Liver (tissue), 9 donors: ENCODE data around the gene IPP. TPM values are rescaled to one million over a fixed set of nuclear protein-coding genes. Genes with fewer than 3 reads are reported as not detected.

Source experiments
- DNase-seq: peaks from one replicate; pipeline ENCODE4 v3.0.0-alpha.2; 2017; ENCODE audit warnings: low spot score
- H3K27ac ChIP-seq, 2 donors: one replicate each; pipeline ENCODE4 v1.7.0; 2013; ENCODE audit warnings: inconsistent platforms in 2 of 2, low read length in 2 of 2, control low read depth in 1 of 2, low read depth in 1 of 2, mild to moderate bottlenecking in 1 of 2
- H3K27me3 ChIP-seq, 4 donors: one replicate each; pipeline versions ENCODE4 v1.6.1 to v1.7.0; 2013; ENCODE audit warnings: low read length in 3 of 4, inconsistent platforms in 1 of 4, mild to moderate bottlenecking in 1 of 4, moderate library complexity in 1 of 4; ENCODE audit not compliant: control insufficient read depth in 4 of 4, insufficient read depth in 4 of 4
- H3K36me3 ChIP-seq, 4 donors: one replicate each; pipeline versions ENCODE4 v1.6.1 to v1.7.0; 2013; ENCODE audit warnings: low read length in 3 of 4, mild to moderate bottlenecking in 3 of 4, low read depth in 1 of 4, moderate library complexity in 1 of 4; ENCODE audit not compliant: control insufficient read depth in 4 of 4, insufficient read depth in 3 of 4
- H3K4me1 ChIP-seq, 4 donors: one replicate each; pipeline versions ENCODE4 v1.6.1 to v1.7.0; 2013; ENCODE audit warnings: low read length in 3 of 4, mild to moderate bottlenecking in 3 of 4, moderate library complexity in 1 of 4; ENCODE audit not compliant: control insufficient read depth in 4 of 4, insufficient read depth in 4 of 4
- H3K4me3 ChIP-seq, 3 donors: one replicate each; pipeline versions ENCODE4 v1.6.1 to v1.7.0; 2013; ENCODE audit warnings: low read length in 3 of 3, control low read depth in 1 of 3, low read depth in 1 of 3, mild to moderate bottlenecking in 1 of 3
- H3K9ac ChIP-seq, 2 donors: one replicate each; pipeline ENCODE4 v1.7.0; 2013; ENCODE audit warnings: low read length in 2 of 2, mild to moderate bottlenecking in 2 of 2, moderate library complexity in 2 of 2, control low read depth in 1 of 2, low read depth in 1 of 2
- H3K9me3 ChIP-seq, 4 donors: one replicate each; pipeline versions ENCODE4 v1.6.1 to v1.7.0; 2013; ENCODE audit warnings: low read length in 3 of 4; ENCODE audit not compliant: control insufficient read depth in 4 of 4
- ATF3 ChIP-seq: IDR thresholded peaks from 2 replicates; pipeline ENCODE4 v1.6.1; 2016; ENCODE audit warnings: antibody characterized with exemption
- CTCF ChIP-seq: fragments of 150-350 bp; IDR thresholded peaks from 2 replicates; pipeline ENCODE4 v1.5.1; 2017; ENCODE audit warnings: improper control_type of control experiment, low read depth, low read length; ENCODE audit not compliant: missing input control
- EGR1 ChIP-seq, 2 donors: IDR thresholded peaks; 2 replicates each; pipeline ENCODE4 v1.6.1; 2016 to 2018; ENCODE audit warnings: antibody characterized with exemption in 2 of 2, low read depth in 2 of 2
- FOXA1 ChIP-seq: IDR thresholded peaks from 2 replicates; pipeline ENCODE4 v1.6.1; 2016; ENCODE audit warnings: antibody characterized with exemption
- FOXA2 ChIP-seq: IDR thresholded peaks from 2 replicates; pipeline ENCODE4 v1.6.1; 2016; ENCODE audit warnings: antibody characterized with exemption
- GABPA ChIP-seq, 2 donors: IDR thresholded peaks in 1 of 2; conservative IDR thresholded peaks in 1 of 2; 2 replicates each; pipeline ENCODE4 v1.6.1; 2016; ENCODE audit warnings: antibody characterized with exemption in 2 of 2, mild to moderate bottlenecking in 1 of 2, moderate library complexity in 1 of 2
- HNF4A ChIP-seq, 2 donors: conservative IDR thresholded peaks; 2 replicates each; pipeline ENCODE4 v1.6.1; 2016; ENCODE audit warnings: antibody characterized with exemption in 2 of 2, mild to moderate bottlenecking in 2 of 2
- HNF4G ChIP-seq: IDR thresholded peaks from 2 replicates; pipeline ENCODE4 v1.6.1; 2016; ENCODE audit warnings: antibody characterized with exemption
- JUND ChIP-seq, 2 donors: IDR thresholded peaks; 2 replicates each; pipeline ENCODE4 v1.6.1; 2016; ENCODE audit warnings: antibody characterized with exemption in 2 of 2
- MAX ChIP-seq: IDR thresholded peaks from 2 replicates; pipeline ENCODE4 v1.6.1; 2016; ENCODE audit warnings: antibody characterized with exemption
- NR2F2 ChIP-seq: IDR thresholded peaks from 2 replicates; pipeline ENCODE4 v1.6.1; 2016; ENCODE audit warnings: antibody characterized with exemption
- RAD21 ChIP-seq, 2 donors: IDR thresholded peaks; 2 replicates each; pipeline ENCODE4 v1.6.1; 2016; ENCODE audit warnings: antibody characterized with exemption in 2 of 2, mild to moderate bottlenecking in 2 of 2
- REST ChIP-seq: IDR thresholded peaks from 2 replicates; pipeline ENCODE4 v1.6.1; 2016; ENCODE audit warnings: antibody characterized with exemption, mild to moderate bottlenecking
- RXRA ChIP-seq, 2 donors: IDR thresholded peaks; 2 replicates each; pipeline ENCODE4 v1.6.1; 2017 to 2018; ENCODE audit warnings: antibody characterized with exemption in 2 of 2, mild to moderate bottlenecking in 1 of 2
- SP1 ChIP-seq: IDR thresholded peaks from 2 replicates; pipeline ENCODE4 v1.6.1; 2018; ENCODE audit warnings: antibody characterized with exemption, mild to moderate bottlenecking
- TAF1 ChIP-seq: conservative IDR thresholded peaks from 2 replicates; pipeline ENCODE4 v1.6.1; 2016; ENCODE audit warnings: antibody characterized with exemption, mild to moderate bottlenecking
- YY1 ChIP-seq: IDR thresholded peaks from 2 replicates; pipeline ENCODE4 v1.6.1; 2016; ENCODE audit warnings: antibody characterized with exemption, mild to moderate bottlenecking
- ZBTB33 ChIP-seq: IDR thresholded peaks from 2 replicates; pipeline ENCODE4 v1.6.1; 2016; ENCODE audit warnings: antibody characterized with exemption
- WGBS: extraction: QIAGEN DNeasy Blood & Tissue Kit; methylation state at CpG from one replicate; pipeline ENCODE4 v1.1.7; 2013; 5-methylcytosine and 5-hydroxymethylcytosine counted together
- polyA plus RNA-seq, 2 donors: library from polyadenylated mRNA; stranded (reverse) in 1 of 2; unstranded in 1 of 2; fragments of 200-250 nt in 1 of 2; fragments of >200 nt in 1 of 2; fragmentation: Nextera tagmentation in 1 of 2; extraction: Ambion mirVana in 1 of 2; gene quantifications; one replicate each; pipeline versions ENCODE4 v1.2.1 to v1.2.3, GENCODE V29; 2013 to 2015
- total RNA-seq, 2 donors: library from RNA; depleted of rRNA; stranded (reverse); fragments of >200 nt; gene quantifications; one replicate each; pipeline ENCODE4 v1.2.3, GENCODE V29; 2014
- donor health status: healthy.
- donor health status: healthy.
- donor health status: healthy.
- donor health status: healthy.
- donor health status: healthy.

Gene IPP
- total and polyA plus RNA-seq, 4 donors, result 2.7 to 6.7 (median 5.5) TPM

DNA sequence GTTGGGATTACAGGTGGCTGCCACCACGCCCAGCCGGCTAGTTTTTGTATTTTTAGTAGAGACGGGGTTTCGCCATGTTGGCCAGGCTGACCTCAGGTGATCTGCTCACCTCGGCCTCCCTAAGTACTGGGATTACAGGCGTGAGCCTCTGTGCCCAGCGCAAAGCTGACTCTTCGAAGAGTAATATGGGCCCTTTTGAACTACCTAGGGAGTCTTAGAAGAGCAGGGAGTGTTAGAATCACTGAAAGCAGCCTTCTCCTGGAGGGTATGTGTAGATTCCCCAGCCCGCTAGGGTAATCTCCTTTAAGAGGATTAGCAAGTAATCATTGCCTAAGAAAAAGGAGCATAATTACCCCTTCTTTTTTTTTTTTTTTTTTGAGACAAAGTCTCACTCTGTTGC lies 46.5 kb upstream of the IPP start:
- H3K9ac ChIP-seq, result no peak overlapping the region

More for the DNA sequence above, 46.5 kb upstream of the IPP start:
- H3K4me1 ChIP-seq, result no peaks in the 10 kb centered on the region
- H3K9me3 ChIP-seq, result no peaks in the 10 kb centered on the region
- no peak overlapping the region for H3K27ac ChIP-seq
- WGBS, result 94% methylated on average over 9 of the region's 9 CpGs
- DNase-seq, result no peak
- no peaks in the 10 kb centered on the region for H3K27me3 ChIP-seq
- no peaks in the 10 kb centered on the region for H3K36me3 ChIP-seq
- no peak for TF ChIP-seq GABPA (IDR thresholded peaks at IDR 0.05 in 1 of 2, conservative IDR thresholded peaks at IDR 0.05 in 1 of 2)
- no peak for TF ChIP-seq REST
- TF ChIP-seq MAX, result no peak
- TF ChIP-seq FOXA2, result no peak
- no peak for TF ChIP-seq HNF4A (conservative IDR thresholded peaks at IDR 0.05)
- no peak for TF ChIP-seq ZBTB33
- no peak for TF ChIP-seq SP1
- no peak for TF ChIP-seq YY1
- TF ChIP-seq ATF3, result no peak
- TF ChIP-seq JUND (IDR thresholded peaks at IDR 0.05), result no peak
- no peak for TF ChIP-seq RAD21 (IDR thresholded peaks at IDR 0.05)
- no peak for TF ChIP-seq EGR1 (IDR thresholded peaks at IDR 0.05; ENCODE audit: low read depth in 2 of 2)
- TF ChIP-seq HNF4G, result no peak
- no peak for TF ChIP-seq TAF1
- TF ChIP-seq RXRA (IDR thresholded peaks at IDR 0.05), result no peak
- no peak for TF ChIP-seq NR2F2
- TF ChIP-seq CTCF, result no peak
- no peak for TF ChIP-seq FOXA1
- H3K4me3 ChIP-seq, result no peak overlapping the region
